Measurements from ENCODE around the gene MATN4. TPM values are rescaled to one million over a fixed set of nuclear protein-coding genes. Genes with fewer than 3 reads are reported as not detected.

MATN4 gene
- total RNA-seq, 1 donor from 2014 or later = not detected

DNA sequence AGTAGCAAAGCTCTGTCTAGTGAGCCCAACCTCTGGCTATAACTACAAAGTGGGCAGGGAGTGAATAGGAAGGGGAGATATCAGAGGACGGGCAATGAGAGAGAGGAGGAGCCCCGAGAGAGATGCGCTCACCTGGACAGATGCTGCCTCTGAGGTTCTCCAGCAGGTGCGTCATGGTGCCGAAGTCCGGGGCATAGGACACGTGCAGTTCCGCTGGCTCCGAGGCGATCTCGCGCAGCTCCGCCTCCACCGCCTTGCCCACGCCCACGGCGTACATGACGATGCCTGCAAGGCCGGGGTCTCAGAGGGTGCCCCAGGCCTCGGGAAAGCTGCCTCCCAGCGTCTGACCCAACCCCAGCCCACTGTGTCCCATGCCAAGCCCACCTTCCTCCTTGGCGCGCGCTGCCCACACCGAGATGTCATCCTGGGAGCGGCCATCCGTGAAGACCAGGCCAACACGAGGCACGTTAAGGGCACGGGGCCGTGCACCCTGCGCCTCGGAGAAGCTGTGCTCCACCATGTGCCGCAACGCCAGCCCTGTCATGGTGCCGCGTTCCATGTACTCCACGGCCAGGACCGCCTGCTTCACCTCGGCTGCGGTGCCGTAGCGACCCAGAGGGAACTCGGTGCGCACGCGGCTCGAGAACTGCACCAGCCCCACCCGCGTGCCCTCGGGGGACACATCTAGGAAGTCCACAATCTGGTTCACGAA is 10.2 kb downstream of the MATN4 start:
- DNase-seq (no peak), ATAC-seq (no peak)
- intact Hi-C loops (cut with micrococcal nuclease) = loop anchor here (10.0 kb wide), 1 partner anchor 303 kb away; no protein-coding TSS in a partner anchor

DNA sequence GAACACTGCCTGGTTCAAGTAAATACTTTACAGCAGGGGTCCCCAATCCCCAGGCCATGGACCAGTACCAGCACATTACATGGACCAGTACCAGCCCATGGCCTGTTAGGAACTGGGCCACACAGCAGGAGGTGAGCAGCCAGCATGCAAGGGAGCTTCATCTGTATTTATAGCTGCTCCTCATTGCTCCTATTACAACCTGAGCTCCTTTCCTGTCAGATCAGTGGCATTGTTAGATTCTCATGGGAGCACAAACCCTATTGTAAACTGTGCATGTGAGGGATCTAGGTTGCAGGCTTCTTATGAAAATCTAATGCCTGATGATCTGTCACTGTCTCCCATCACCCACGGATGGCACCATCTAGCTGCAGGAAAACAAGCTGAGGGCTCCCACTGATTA is 13.4 kb downstream of the MATN4 start:
- ATAC-seq = no peak
- DNase-seq = no peak
- intact Hi-C loops (cut with micrococcal nuclease) = loop anchor here (10.0 kb wide), 1 partner anchor 300 kb away; no protein-coding TSS in a partner anchor

- intact Hi-C loops (cut with micrococcal nuclease) = loop anchor here (10.0 kb wide), 1 partner anchor 299 kb away; no protein-coding TSS in a partner anchor
- DNase-seq (no peak), ATAC-seq (no peak)
Measured at GRCh38 chr20:45294003-45294368, 14.1 kb downstream of the MATN4 start.

DNA sequence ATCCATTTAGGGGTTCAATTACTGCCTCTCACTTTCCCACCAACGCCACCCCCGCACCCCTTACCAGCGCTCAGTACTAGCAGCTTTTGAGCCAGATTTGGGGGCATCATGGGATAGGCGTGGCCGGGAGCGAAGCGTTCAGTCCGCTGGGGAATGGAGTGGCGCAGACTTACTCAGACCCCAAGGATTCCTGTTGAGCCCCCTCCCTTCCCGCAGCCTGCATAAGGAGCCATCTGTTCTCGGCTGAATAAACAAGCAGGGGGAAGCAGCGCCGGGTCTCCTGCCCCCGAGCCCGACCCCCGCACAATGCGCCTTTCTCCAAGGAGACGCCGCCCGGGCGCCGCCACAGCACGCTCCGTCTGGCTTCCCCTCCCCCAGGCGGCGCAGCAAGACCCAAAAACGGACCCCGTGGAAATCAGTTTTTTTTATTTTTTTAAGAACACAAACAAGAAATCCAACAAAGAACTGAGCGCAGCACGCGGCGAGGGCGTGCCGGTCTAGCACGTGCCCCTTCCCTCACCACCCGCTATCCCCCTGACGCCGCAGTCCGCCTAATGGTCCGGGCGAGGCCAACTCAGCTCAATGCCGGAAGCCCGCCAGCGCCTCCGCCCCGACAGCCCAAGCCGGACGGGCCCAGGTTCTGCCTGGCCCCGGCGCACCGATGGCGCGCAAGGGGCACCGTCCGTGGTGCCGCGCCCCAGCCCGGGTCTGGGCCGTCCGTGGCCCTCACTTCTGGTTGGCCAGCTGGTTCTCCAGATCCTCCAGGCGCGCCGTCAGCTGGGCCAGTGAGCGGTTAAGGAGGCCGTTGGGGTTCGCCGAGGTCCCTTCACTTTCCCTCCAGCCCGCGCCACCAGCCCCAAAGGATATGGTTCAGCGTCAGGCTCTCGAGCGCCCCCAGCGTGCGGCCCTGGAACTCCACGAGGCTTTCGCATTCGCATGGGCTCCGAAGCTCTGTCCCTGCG is 14.8 kb downstream of the MATN4 start:
- peak; percentile 87 for DNase-seq
- peak; percentile 93 for ATAC-seq
- intact Hi-C loops (cut with micrococcal nuclease) = loop anchor here (10.0 kb wide), 1 partner anchor 299 kb away; no protein-coding TSS in a partner anchor

- intact Hi-C loops (cut with micrococcal nuclease) = loop anchor here (10.0 kb wide), 1 partner anchor 298 kb away; no protein-coding TSS in a partner anchor
- no peak for DNase-seq
- no peak for ATAC-seq
Measured at GRCh38 chr20:45292343-45292742, 15.8 kb downstream of the MATN4 start.

DNA sequence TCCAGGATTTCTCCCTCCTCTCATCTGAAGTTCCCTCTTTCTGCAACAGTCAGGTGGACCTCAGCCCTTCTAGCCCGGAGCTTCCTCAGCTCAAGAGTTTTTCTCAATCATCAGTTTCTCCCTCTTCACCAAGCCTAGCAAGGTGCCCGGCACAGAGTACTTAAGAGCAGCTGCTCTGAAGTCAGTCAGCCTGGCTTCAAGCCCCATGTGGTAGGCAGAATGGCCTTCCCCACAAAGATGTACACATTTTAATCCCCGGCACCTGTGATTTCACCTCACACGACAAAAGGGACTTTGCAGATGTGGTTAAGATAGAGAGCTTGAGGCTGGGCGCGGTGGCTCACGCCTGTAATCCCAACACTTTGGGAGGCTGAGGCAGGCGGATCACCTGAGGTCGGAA is 16.6 kb downstream of the MATN4 start:
- intact Hi-C loops (cut with micrococcal nuclease) = loop anchor here (10.0 kb wide), 1 partner anchor 297 kb away; no protein-coding TSS in a partner anchor
- ATAC-seq = no peak
- no peak for DNase-seq

- intact Hi-C loops (cut with micrococcal nuclease) = loop anchor here (10.0 kb wide), 1 partner anchor 296 kb away; no protein-coding TSS in a partner anchor
- ATAC-seq = peak; percentile 69
- DNase-seq = peak; percentile 74
Measured at GRCh38 chr20:45290677-45291355, 17.3 kb downstream of the MATN4 start.

- intact Hi-C loops (cut with micrococcal nuclease) = loop anchor here (10.0 kb wide), 1 partner anchor 295 kb away; no protein-coding TSS in a partner anchor
- ATAC-seq = no peak
- DNase-seq = no peak
Measured at GRCh38 chr20:45289942-45290676, 18.0 kb downstream of the MATN4 start.

- intact Hi-C loops (cut with micrococcal nuclease) = no loop called here
- DNase-seq (no peak), ATAC-seq (no peak)
Measured at GRCh38 chr20:45288860-45289259, 19.2 kb downstream of the MATN4 start.

DNA sequence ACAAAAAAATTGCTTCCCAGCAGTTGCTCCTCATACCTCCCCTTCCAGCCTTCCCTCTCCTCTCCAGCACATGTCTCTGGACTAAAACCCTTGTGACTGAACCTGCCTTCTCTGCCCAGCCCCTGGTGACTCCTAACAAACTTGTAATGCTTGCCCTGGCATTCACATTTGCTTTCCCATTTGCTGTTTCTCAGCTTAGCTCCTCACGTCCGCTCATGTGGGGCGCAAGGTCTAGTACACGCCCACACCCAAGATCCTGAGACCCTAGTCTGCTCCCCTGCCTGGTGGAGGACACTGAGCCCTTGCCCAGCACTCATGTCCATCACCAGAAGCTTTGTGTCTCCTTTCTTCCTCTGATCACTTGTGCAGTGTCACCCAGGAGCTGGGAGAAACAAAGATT is 19.7 kb downstream of the MATN4 start:
- ATAC-seq (no peak), DNase-seq (no peak)
- intact Hi-C loops (cut with micrococcal nuclease) = no loop called here

DNA sequence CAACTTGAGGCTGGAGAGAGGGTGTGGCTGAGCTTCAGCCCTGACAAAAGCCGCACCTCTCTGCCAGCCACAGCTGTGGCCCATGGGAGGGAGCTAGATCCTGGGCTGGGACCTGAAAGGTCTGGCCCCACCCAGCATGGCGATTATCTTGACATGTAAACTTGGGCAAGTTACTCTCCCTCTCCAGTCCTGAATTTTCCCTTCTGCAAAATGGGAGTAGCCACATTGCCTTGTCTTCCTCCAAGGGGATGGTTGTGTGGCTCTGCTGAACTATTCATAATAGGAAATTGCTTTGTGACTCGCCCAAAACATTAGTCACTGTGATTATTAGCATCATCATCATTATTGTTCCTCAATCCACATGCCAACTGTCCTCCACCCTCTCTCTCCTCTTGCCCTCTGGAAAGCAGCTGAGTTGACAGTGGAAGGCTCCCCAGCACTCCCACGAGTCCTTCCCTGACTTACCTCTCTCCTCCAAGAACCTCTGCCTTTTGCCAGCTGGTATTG is 24.5 kb downstream of the MATN4 start:
- no peak for ATAC-seq
- intact Hi-C loops (cut with micrococcal nuclease) = no loop called here

DNA sequence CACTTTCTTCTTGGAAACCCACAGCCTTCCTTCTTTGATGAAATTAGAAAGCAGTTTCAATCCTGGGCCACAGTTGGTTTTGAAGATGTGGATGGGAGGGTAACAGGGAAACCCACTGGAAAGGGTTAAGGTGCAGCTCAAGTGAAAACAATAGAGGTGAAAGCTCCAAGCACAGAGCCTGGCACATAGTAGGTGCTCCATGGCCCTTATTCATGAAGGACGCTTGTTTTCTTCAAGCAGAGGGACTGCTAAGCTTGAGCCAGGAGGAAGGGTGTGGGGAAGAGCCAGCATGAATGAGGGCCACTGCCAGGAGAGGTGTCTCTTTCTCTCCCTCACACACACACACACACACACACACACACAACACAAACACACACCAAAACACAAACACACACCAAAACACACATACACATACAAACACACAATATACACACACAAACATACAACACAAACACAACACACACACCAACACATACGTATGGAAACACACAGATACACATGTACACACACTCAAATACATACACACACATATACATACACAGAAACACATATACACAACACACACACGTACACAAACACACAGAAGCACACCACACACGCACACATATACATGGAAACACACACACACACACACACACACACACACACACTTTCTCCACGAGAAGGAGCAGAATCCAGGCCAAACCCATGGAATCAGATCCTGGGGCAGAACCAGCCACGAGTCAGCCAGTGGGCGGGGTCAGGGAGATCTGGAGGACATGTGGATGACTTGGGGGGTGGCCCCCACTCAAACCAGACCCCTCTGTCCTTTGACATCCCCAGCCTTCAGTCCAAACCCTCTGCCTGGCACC is 25.2 kb downstream of the MATN4 start:
- ATAC-seq (no peak), DNase-seq (no peak)
- intact Hi-C loops (cut with micrococcal nuclease) = no loop called here

More for the DNA sequence above, 24.5 kb downstream of the MATN4 start:
- no peak for DNase-seq

DNA sequence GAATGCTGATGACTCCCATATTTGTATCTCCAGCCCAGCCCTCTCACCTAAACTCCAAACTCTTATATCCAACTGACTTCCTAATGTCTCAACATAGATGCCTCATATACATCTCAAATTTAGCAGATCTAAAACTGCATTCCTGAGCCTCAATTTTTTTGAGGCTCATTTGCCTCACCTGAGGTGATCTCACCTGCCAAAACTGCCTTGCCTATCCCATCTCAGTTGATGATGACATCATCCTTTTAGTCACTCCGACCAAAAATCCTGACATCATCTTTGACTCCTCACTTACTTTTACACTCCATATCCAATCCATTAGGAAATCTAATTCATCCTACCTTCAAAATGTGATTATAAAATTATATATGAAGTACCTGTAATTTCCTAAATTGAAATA is 28.1 kb downstream of the MATN4 start:
- no peak for DNase-seq
- intact Hi-C loops (cut with micrococcal nuclease) = no loop called here
- no peak for ATAC-seq

GRCh38 chr20:45275338-45275737 is 32.8 kb downstream of the MATN4 start:
- intact Hi-C loops (cut with micrococcal nuclease) = no loop called here
- DNase-seq (no peak), ATAC-seq (no peak)

GRCh38 chr20:45269754-45270270 is 38.3 kb downstream of the MATN4 start:
- DNase-seq (no peak), ATAC-seq (no peak)
- intact Hi-C loops (cut with micrococcal nuclease) = no loop called here

GRCh38 chr20:45269056-45269455 is 39.0 kb downstream of the MATN4 start:
- intact Hi-C loops (cut with micrococcal nuclease) = no loop called here
- ATAC-seq = no peak
- DNase-seq = no peak

- no peak for ATAC-seq
- intact Hi-C loops (cut with micrococcal nuclease) = no loop called here
Measured at GRCh38 chr20:45268531-45268930, 39.6 kb downstream of the MATN4 start.

More at GRCh38 chr20:45268531-45268930, 39.6 kb downstream of the MATN4 start:
- DNase-seq = no peak
